ENCODE results near the gene TPRN. TPM values are rescaled to one million over a fixed set of nuclear protein-coding genes. Genes with fewer than 3 reads are reported as not detected.

TPRN gene
- total and polyA plus RNA-seq, 8 donors = 48.7 to 110 (median 67.2) TPM

DNA sequence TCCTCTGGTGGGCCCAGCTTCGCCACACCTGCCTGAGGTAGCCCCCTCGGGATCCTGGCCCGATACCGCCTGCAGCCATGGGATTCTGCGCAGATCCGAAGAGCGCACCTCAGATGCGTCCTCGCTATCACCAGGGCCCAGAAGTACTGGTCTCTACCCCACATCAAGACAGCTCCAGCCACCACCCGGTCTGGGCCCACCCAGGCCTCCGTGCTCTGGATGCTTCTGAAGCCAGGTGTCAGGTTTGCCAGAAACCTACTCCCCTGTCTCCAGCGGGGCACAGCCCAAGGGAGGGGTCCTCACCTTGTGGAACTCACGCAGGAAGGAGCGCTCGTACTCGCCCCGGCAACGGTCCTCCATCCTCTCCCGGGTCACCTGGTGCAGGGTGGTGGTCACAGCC, 14.6 kb downstream of the TPRN start:
- DNase-seq = no peak
- Histone ChIP-seq H3K4me3 (no peak overlapping the region), H3K27me3 (no peaks in the 10 kb centered on the region), H3K36me3 (peaks cover 0 to 37% (median 31%) of the 10 kb centered on the region in 3 donors), H3K27ac (no peak overlapping the region), H3K9me3 (no peaks in the 10 kb centered on the region), H3K4me1 (peaks cover 25 to 34% (median 34%) of the 10 kb centered on the region in 3 donors)
- FAIRE-seq = no peak
- no peak for ATAC-seq
- intact Hi-C loops (cut with DNase I) = loop anchor here in 1 of 3 donors (5.0 kb wide), 1 partner anchor 69 kb away; no protein-coding TSS in a partner anchor
- no peak for TF ChIP-seq CTCF (IDR thresholded peaks at IDR 0.05)
- 89 to 92% methylated on average over 19 of the region's 19 CpGs for WGBS, 2 donors

GRCh38 chr9:137184881-137185660, 15.5 kb downstream of the TPRN start:
- FAIRE-seq = no peak
- no peaks in the 10 kb centered on the region for H3K9me3 ChIP-seq
- H3K27ac ChIP-seq = no peak overlapping the region
- intact Hi-C loops (cut with DNase I) = loop anchor here in 1 of 3 donors (5.0 kb wide), 1 partner anchor 68 kb away; no protein-coding TSS in a partner anchor
- WGBS, 2 donors = 89 to 90% methylated on average over 48 of the region's 48 CpGs
- peaks cover 0 to 46% (median 38%) of the 10 kb centered on the region in 3 donors for H3K36me3 ChIP-seq
- DNase-seq = peak in 1 of 6 donors; percentile 36
- TF ChIP-seq CTCF (IDR thresholded peaks at IDR 0.05) = no peak
- peaks cover 19 to 26% (median 25%) of the 10 kb centered on the region in 3 donors for H3K4me1 ChIP-seq
- no peak for ATAC-seq
- no peak overlapping the region for H3K4me3 ChIP-seq
- no peaks in the 10 kb centered on the region for H3K27me3 ChIP-seq

DNA sequence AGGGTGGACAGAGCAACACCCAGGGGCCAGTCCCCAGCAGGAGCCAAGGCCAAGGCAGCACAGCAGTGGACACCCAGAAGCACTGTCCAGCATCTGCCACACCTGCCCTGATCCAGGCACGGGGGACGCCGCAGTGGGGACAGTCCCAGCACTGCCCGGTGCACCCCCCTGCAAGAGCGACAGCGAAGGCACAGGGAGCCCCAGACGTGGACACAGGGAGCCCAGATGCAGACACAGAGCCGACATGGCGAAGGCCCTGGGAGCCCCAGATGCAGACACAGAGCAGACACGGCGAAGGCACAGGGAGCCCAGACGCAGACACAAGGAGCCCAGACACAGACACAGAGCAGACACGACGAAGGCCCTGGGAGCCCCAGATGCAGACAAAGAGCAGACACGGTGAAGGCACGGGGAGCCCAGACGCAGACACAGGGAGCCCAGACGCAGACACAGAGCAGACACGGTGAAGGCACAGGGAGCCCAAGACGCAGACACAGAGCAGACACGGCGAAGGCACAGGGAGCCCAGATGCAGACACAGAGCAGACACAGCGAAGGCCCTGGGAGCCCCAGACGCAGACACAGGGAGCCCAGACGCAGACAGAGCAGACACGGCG, 16.5 kb downstream of the TPRN start:
- H3K9me3 ChIP-seq = no peaks in the 10 kb centered on the region
- H3K4me3 ChIP-seq = no peak overlapping the region
- intact Hi-C loops (cut with DNase I) = no loop called here
- 92 to 96% methylated on average over 27 of the region's 27 CpGs for WGBS, 2 donors
- peaks cover 11 to 20% (median 16%) of the 10 kb centered on the region in 3 donors for H3K4me1 ChIP-seq
- ATAC-seq (no peak), FAIRE-seq (no peak), DNase-seq (no peak)
- TF ChIP-seq CTCF (IDR thresholded peaks at IDR 0.05) = no peak
- no peaks in the 10 kb centered on the region for H3K27me3 ChIP-seq
- H3K27ac ChIP-seq = no peak overlapping the region
- H3K36me3 ChIP-seq = peaks cover 0 to 52% (median 42%) of the 10 kb centered on the region in 3 donors

DNA sequence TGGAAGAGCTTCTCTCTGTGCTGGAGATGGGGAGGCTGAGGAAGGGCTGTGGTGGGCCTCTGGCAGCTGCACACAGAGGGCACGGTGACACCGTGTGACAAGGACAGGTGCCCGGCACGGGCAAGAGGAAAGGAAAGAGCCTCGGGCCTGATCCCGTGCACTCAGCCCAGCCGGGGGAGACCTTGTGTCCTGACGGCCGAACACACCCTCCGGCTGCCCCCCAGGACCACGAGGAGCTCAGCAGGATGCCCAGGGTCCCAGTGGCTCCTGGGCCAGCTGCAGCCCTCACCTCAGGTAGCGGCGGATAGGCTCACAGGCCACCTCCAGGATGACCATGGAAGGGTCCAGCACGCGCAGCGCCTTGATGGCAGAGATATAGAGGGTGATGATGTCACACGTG, 17.7 kb downstream of the TPRN start:
- H3K27me3 ChIP-seq = no peaks in the 10 kb centered on the region
- intact Hi-C loops (cut with DNase I) = no loop called here
- H3K4me1 ChIP-seq = peaks cover 11 to 20% (median 16%) of the 10 kb centered on the region in 3 donors
- no peak for ATAC-seq
- H3K9me3 ChIP-seq = no peaks in the 10 kb centered on the region
- H3K4me3 ChIP-seq = no peak overlapping the region
- H3K36me3 ChIP-seq = peaks cover 0 to 52% (median 42%) of the 10 kb centered on the region in 3 donors
- no peak for TF ChIP-seq CTCF (IDR thresholded peaks at IDR 0.05)
- no peak overlapping the region for H3K27ac ChIP-seq
- FAIRE-seq = no peak
- WGBS, 2 donors = 88 to 91% methylated on average over 17 of the region's 17 CpGs
- no peak for DNase-seq
